Keratinocyte (primary cell): ENCODE results near the gene RAP1GAP. TPM values are rescaled to one million over a fixed set of nuclear protein-coding genes. Genes with fewer than 3 reads are reported as not detected.

Experiments
- DNase-seq: peaks from one replicate; pipeline ENCODE4 v3.0.0-alpha.2; 2011; ENCODE audit warnings: low read depth, missing footprints, low spot score
- FAIRE-seq: peaks from 2 replicates; lab custom pipeline; 2011; peaks lifted over from hg19 to GRCh38; lab: Jason Lieb, UNC
- H2AFZ ChIP-seq: 2 replicates; pipeline ENCODE4 v1.6.0; 2012; ENCODE audit warnings: low read length, control low read depth, inconsistent platforms; ENCODE audit not compliant: control insufficient read depth
- H3K27ac ChIP-seq: 2 replicates; pipeline ENCODE4 v1.5.1; 2011; ENCODE audit warnings: low read length; ENCODE audit not compliant: control insufficient read depth, insufficient read depth
- H3K27me3 ChIP-seq: 3 replicates; pipeline ENCODE4 v1.6.0; 2011; ENCODE audit warnings: low read length; ENCODE audit not compliant: control insufficient read depth, insufficient read depth; ENCODE audit errors: extremely low read depth
- H3K36me3 ChIP-seq, 2 experiments: 2 replicates in 1 of 2; 3 replicates in 1 of 2; pipeline ENCODE4 v1.5.1; 2011; ENCODE audit warnings: low read length in 2 of 2, mild to moderate bottlenecking in 1 of 2; ENCODE audit not compliant: control insufficient read depth in 2 of 2, insufficient read depth in 2 of 2; ENCODE audit errors: extremely low read depth in 1 of 2
- H3K4me1 ChIP-seq: 3 replicates; pipeline ENCODE4 v1.5.1; 2011; ENCODE audit warnings: low read length; ENCODE audit not compliant: control insufficient read depth, insufficient read depth; ENCODE audit errors: extremely low read depth
- H3K4me2 ChIP-seq: 3 replicates; pipeline ENCODE4 v1.6.0; 2011; ENCODE audit warnings: low read depth, low read length; ENCODE audit not compliant: control insufficient read depth, insufficient read depth; ENCODE audit errors: extremely low read depth
- H3K4me3 ChIP-seq, 3 experiments: fragments of 200-600 bp in 1 of 3; sonication (generic) in 1 of 3; 2 replicates in 2 of 3; 3 replicates in 1 of 3; pipeline ENCODE4 v1.5.1; 2011 to 2016; ENCODE audit warnings: low read length in 3 of 3, mild to moderate bottlenecking in 3 of 3, control low read depth in 2 of 3, inconsistent platforms in 1 of 3, low read depth in 1 of 3, mixed read lengths in 1 of 3, mixed run types in 1 of 3, moderate library complexity in 1 of 3; ENCODE audit not compliant: control insufficient read depth in 2 of 3, insufficient read depth in 2 of 3; ENCODE audit errors: extremely low read depth in 1 of 3
- H3K79me2 ChIP-seq: 2 replicates; pipeline ENCODE4 v1.6.0; 2012; ENCODE audit warnings: low read length; ENCODE audit not compliant: control insufficient read depth, insufficient read depth
- H3K9ac ChIP-seq: 3 replicates; pipeline ENCODE4 v1.6.0; 2011; ENCODE audit warnings: low read length; ENCODE audit not compliant: control insufficient read depth, insufficient read depth; ENCODE audit errors: extremely low read depth
- H3K9me1 ChIP-seq: 3 replicates; pipeline ENCODE4 v1.6.0; 2011; ENCODE audit warnings: low read length; ENCODE audit not compliant: control insufficient read depth, insufficient read depth; ENCODE audit errors: extremely low read depth
- H3K9me3 ChIP-seq: 2 replicates; pipeline ENCODE4 v1.5.1; 2012; ENCODE audit warnings: low read depth, low read length; ENCODE audit not compliant: control insufficient read depth
- H4K20me1 ChIP-seq: 3 replicates; pipeline ENCODE4 v1.6.0; 2011; ENCODE audit warnings: low read length; ENCODE audit not compliant: control insufficient read depth, insufficient read depth; ENCODE audit errors: extremely low read depth
- CTCF ChIP-seq, 3 experiments: IDR thresholded peaks in 1 of 3; conservative IDR thresholded peaks in 1 of 3; optimal IDR thresholded peaks in 1 of 3; 2 replicates in 2 of 3; 3 replicates in 1 of 3; pipeline versions ENCODE3 to v1.5.1; 2011; ENCODE audit warnings: low read length in 3 of 3, mild to moderate bottlenecking in 3 of 3, moderate library complexity in 2 of 3, control low read depth in 1 of 3, inconsistent platforms in 1 of 3; ENCODE audit not compliant: insufficient read depth in 2 of 3; ENCODE audit errors: extremely low read depth in 1 of 3
- EZH2 ChIP-seq: IDR thresholded peaks from one replicate; pipeline ENCODE4 v1.6.1; 2012; ENCODE audit warnings: inconsistent platforms, mild to moderate bottlenecking, low read length, moderate library complexity
- dilution Hi-C: fragments of 300-500 bp; cut with MboI; formaldehyde crosslinking; loops from one replicate; pipeline ENCODE4 v1.7.0; 2020; ENCODE audit warnings: low sequenced_read_pairs; ENCODE audit not compliant: extremely low pct_ligation_motif_present
- polyA plus RNA-seq, 5 experiments: library from polyadenylated mRNA; depleted of rRNA in 3 of 5; stranded (reverse) in 3 of 5; stranded (forward) in 1 of 5; unstranded in 1 of 5; fragments of >200 nt; gene quantifications; 1 replicate in 1 of 5; 2 replicates in 3 of 5; 3 replicates in 1 of 5; pipeline versions ENCODE4 v1.2.1 to v1.2.3, GENCODE V29; 2011 to 2012; ENCODE audit warnings: missing spikeins in 2 of 5, low read depth in 1 of 5, low replicate concordance in 1 of 5

RAP1GAP gene
- polyA plus RNA-seq, 1 donor (not counting 4 experiments of a cell fraction or from before 2014, with no cell fraction given) = 1.1 TPM

- FAIRE-seq (no peak), DNase-seq (no peak)
- no peaks in the 10 kb centered on the region for H3K36me3 ChIP-seq
- no peaks in the 10 kb centered on the region for H3K9me1 ChIP-seq
- H3K4me2 ChIP-seq = no peak overlapping the region
- dilution Hi-C loops = no loop called here
- TF ChIP-seq EZH2 (no peak), CTCF (optimal IDR thresholded peaks at IDR 0.05 in 1 of 3, IDR thresholded peaks at IDR 0.05 in 1 of 3, conservative IDR thresholded peaks at IDR 0.05 in 1 of 3; ENCODE audit: extremely low read depth in 1 of 3, insufficient read depth in 2 of 3, low read length in 3 of 3) (no peak)
- H3K27me3 ChIP-seq = no peaks in the 10 kb centered on the region
- no peak overlapping the region for H2AFZ ChIP-seq
- no peaks in the 10 kb centered on the region for H3K9me3 ChIP-seq
- H3K4me3 ChIP-seq = no peak overlapping the region
- H3K79me2 ChIP-seq = no peaks in the 10 kb centered on the region
- H4K20me1 ChIP-seq = peaks cover 2% of the 10 kb centered on the region
- no peak overlapping the region for H3K9ac ChIP-seq
- H3K4me1 ChIP-seq = no peaks in the 10 kb centered on the region
- H3K27ac ChIP-seq = no peak overlapping the region
Measured at GRCh38 chr1:21594501-21594900, 74.7 kb downstream of the RAP1GAP start.

GRCh38 chr1:21593231-21593630, 75.9 kb downstream of the RAP1GAP start:
- Histone ChIP-seq H4K20me1 (peaks cover 2% of the 10 kb centered on the region), H3K79me2 (no peaks in the 10 kb centered on the region), H3K9me1 (no peaks in the 10 kb centered on the region), H3K9ac (no peak overlapping the region), H3K4me2 (no peak overlapping the region), H2AFZ (no peak overlapping the region), H3K27ac (no peak overlapping the region), H3K4me1 (no peaks in the 10 kb centered on the region), H3K27me3 (peaks cover 3% of the 10 kb centered on the region), H3K9me3 (no peaks in the 10 kb centered on the region), H3K36me3 (no peaks in the 10 kb centered on the region), H3K4me3 (no peak overlapping the region)
- DNase-seq = no peak
- FAIRE-seq = no peak
- dilution Hi-C loops = no loop called here
- TF ChIP-seq CTCF (optimal IDR thresholded peaks at IDR 0.05 in 1 of 3, IDR thresholded peaks at IDR 0.05 in 1 of 3, conservative IDR thresholded peaks at IDR 0.05 in 1 of 3; ENCODE audit: extremely low read depth in 1 of 3, insufficient read depth in 2 of 3, low read length in 3 of 3) (no peak), EZH2 (no peak)
